Lower lobe of right lung (tissue), 2 donors: Measurements from ENCODE around the gene DMRTA2. TPM values are rescaled to one million over a fixed set of nuclear protein-coding genes. Genes with fewer than 3 reads are reported as not detected.

Experiments
- ATAC-seq, 2 donors: fragments of 200-7000 bp; cut with Tn5 transposase; one replicate each; pipeline ENCODE4 v1.9.1; 2020 to 2022; ENCODE audit warnings: mild to moderate bottlenecking in 2 of 2, moderate library complexity in 2 of 2
- DNase-seq: peaks from one replicate; pipeline ENCODE4 v3.0.0-alpha.2; 2020
- H3K27ac ChIP-seq: fragments of 200-600 bp; one replicate; pipeline ENCODE4 v1.8.0; 2022
- H3K27me3 ChIP-seq: fragments of 200-600 bp; one replicate; pipeline ENCODE4 v1.8.0; 2022; ENCODE audit warnings: low read depth
- H3K36me3 ChIP-seq: fragments of 200-600 bp; one replicate; pipeline ENCODE4 v1.8.0; 2022; ENCODE audit warnings: mild to moderate bottlenecking
- H3K4me1 ChIP-seq: fragments of 200-600 bp; one replicate; pipeline ENCODE4 v1.8.0; 2022
- H3K4me3 ChIP-seq: fragments of 200-600 bp; one replicate; pipeline ENCODE4 v1.8.0; 2022; ENCODE audit warnings: mild to moderate bottlenecking
- H3K9me3 ChIP-seq: fragments of 200-600 bp; one replicate; pipeline ENCODE4 v1.8.0; 2022
- CTCF ChIP-seq: fragments of 200-600 bp; IDR thresholded peaks from one replicate; pipeline ENCODE4 v1.8.0; 2022; ENCODE audit warnings: antibody characterized with exemption, mild to moderate bottlenecking
- intact Hi-C: fragments of 100-400 bp; cut with DNase I; formaldehyde crosslinking; loops from one replicate; pipeline ENCODE4 v1.11.0; 2022
- total RNA-seq: library from RNA; stranded (reverse); fragmentation: NEBNext Ultra II Directional; extraction: Animal tissue kit (Norgen Biotek cat#: 25700); gene quantifications from one replicate; pipeline ENCODE4 v1.2.1, GENCODE V29; 2021
- donor health status: DM: no; HTN: yes; CAD: no; lungs with severe emphysema.

The DMRTA2 gene
- total RNA-seq, 1 donor from 2014 or later = not detected

GRCh38 chr1:50420689-50421365 lies 2.4 kb downstream of the DMRTA2 start:
- DNase-seq (no peak), ATAC-seq (no peak)
- Histone ChIP-seq H3K27me3 (peaks cover 97% of the 10 kb centered on the region), H3K9me3 (no peaks in the 10 kb centered on the region), H3K4me1 (peaks cover 49% of the 10 kb centered on the region), H3K27ac (no peak overlapping the region), H3K36me3 (no peaks in the 10 kb centered on the region), H3K4me3 (no peak overlapping the region)
- TF ChIP-seq CTCF = no peak
- intact Hi-C loops = no loop called here

GRCh38 chr1:50419907-50420677 lies 3.2 kb downstream of the DMRTA2 start:
- DNase-seq = no peak
- no peaks in the 10 kb centered on the region for H3K36me3 ChIP-seq
- ATAC-seq = no peak
- H3K27ac ChIP-seq = no peak overlapping the region
- H3K4me3 ChIP-seq = no peak overlapping the region
- intact Hi-C loops = no loop called here
- no peaks in the 10 kb centered on the region for H3K9me3 ChIP-seq
- no peak for TF ChIP-seq CTCF
- H3K4me1 ChIP-seq = peaks cover 42% of the 10 kb centered on the region
- peaks cover 97% of the 10 kb centered on the region for H3K27me3 ChIP-seq

GRCh38 chr1:50419192-50419906 lies 3.9 kb downstream of the DMRTA2 start:
- Histone ChIP-seq H3K27me3 (peaks cover 97% of the 10 kb centered on the region), H3K4me3 (no peak overlapping the region), H3K4me1 (peaks cover 34% of the 10 kb centered on the region), H3K36me3 (no peaks in the 10 kb centered on the region), H3K9me3 (no peaks in the 10 kb centered on the region), H3K27ac (no peak overlapping the region)
- no peak for TF ChIP-seq CTCF
- ATAC-seq (peak in 1 of 2 donors; percentile 9), DNase-seq (no peak)
- intact Hi-C loops = no loop called here

- intact Hi-C loops = no loop called here
- peaks cover 30% of the 10 kb centered on the region for H3K4me1 ChIP-seq
- H3K9me3 ChIP-seq = no peaks in the 10 kb centered on the region
- H3K36me3 ChIP-seq = no peaks in the 10 kb centered on the region
- TF ChIP-seq CTCF = no peak
- H3K27me3 ChIP-seq = peaks cover 98% of the 10 kb centered on the region
- DNase-seq (no peak), ATAC-seq (peak in 1 of 2 donors; percentile 16)
- H3K27ac ChIP-seq = no peak overlapping the region
- H3K4me3 ChIP-seq = peak overlapping the region; percentile 31
Measured at GRCh38 chr1:50418600-50419109, 4.6 kb downstream of the DMRTA2 start.

- no peaks in the 10 kb centered on the region for H3K9me3 ChIP-seq
- no peak overlapping the region for H3K27ac ChIP-seq
- no peaks in the 10 kb centered on the region for H3K36me3 ChIP-seq
- peaks cover 96% of the 10 kb centered on the region for H3K27me3 ChIP-seq
- no peak for TF ChIP-seq CTCF
- H3K4me3 ChIP-seq = peak overlapping the region; percentile 31
- ATAC-seq (no peak), DNase-seq (no peak)
- intact Hi-C loops = no loop called here
- peaks cover 24% of the 10 kb centered on the region for H3K4me1 ChIP-seq
Measured at GRCh38 chr1:50417946-50418599, 5.2 kb downstream of the DMRTA2 start.
